Measurements from ENCODE around the gene KRTAP12-4.
"Not testable (repeated sequence)": the region's sequence is repeated elsewhere in the genome, so short reads cannot be mapped to it uniquely, and the experiment has no call there.

KRTAP12-4 gene

GRCh38 chr21:44610157-44610843, 44.2 kb downstream of the KRTAP12-4 start:
- DNase-seq (ENCODE audit: low spot score), result not testable (repeated sequence)

- no peak for DNase-seq (ENCODE audit: low spot score)
Observed at GRCh38 chr21:44609193-44609592, 45.3 kb downstream of the KRTAP12-4 start.

GRCh38 chr21:44606495-44606894, 48.0 kb downstream of the KRTAP12-4 start:
- DNase-seq (ENCODE audit: low spot score), result no peak

Data from HuH-7 (cell line).